ENCODE data around the gene GREM2. TPM values are rescaled to one million over a fixed set of nuclear protein-coding genes. Genes with fewer than 3 reads are reported as not detected.

Gene GREM2
- total RNA-seq, 1 experiment from 2014 or later, result 0.17 TPM

DNA sequence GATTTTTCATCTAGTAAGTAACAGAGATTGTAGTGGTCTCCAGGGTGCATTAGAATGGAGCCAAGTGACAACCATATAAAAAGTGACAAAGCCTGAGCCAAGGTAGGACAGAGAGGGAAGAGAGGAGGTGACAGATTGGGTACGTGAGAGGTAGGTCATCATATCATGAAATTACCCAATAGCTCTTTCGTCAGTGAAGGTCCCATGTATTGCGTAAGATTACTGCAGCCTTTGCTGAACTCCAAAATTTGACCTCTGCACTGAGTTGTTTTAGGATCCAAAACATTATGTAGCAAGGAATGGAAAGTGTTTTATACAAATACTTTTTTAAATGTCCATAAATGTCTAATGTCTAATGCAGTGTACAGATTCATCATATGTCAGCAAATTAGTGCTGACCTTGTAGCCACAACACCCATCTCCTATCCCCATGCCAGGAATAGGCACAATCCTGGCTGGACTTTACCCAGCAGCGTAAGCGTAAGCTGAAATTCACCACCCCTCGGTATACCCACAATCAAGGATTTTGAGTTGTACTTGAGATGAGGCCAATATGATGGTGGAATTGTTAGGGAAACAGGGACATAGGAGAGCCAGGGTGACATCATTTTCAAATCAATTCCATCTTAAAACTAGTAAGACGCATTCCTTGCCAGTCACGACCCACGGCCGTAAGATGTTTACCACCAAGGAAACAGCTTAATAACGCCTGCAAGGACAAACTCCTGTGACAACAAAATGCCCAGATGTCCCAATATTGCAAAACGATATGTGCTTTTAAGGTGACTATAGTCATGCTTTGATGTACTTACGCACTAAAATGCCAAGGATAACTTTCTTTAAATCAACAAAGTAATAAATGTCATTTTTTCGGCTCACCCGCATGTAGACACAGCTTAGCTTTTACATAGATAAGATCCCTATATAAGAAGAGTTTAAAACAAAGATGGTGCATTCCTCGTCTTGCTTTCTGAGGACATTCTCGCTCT, 38.1 kb upstream of the GREM2 start (continued):
- TF ChIP-seq, protein P1, sequence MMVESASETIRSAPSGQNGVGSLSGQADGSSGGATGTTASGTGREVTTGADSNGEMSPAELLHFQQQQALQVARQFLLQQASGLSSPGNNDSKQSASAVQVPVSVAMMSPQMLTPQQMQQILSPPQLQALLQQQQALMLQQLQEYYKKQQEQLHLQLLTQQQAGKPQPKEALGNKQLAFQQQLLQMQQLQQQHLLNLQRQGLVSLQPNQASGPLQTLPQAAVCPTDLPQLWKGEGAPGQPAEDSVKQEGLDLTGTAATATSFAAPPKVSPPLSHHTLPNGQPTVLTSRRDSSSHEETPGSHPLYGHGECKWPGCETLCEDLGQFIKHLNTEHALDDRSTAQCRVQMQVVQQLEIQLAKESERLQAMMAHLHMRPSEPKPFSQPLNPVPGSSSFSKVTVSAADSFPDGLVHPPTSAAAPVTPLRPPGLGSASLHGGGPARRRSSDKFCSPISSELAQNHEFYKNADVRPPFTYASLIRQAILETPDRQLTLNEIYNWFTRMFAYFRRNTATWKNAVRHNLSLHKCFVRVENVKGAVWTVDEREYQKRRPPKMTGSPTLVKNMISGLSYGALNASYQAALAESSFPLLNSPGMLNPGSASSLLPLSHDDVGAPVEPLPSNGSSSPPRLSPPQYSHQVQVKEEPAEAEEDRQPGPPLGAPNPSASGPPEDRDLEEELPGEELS (CRISPR knock-in tag; IDR thresholded peaks at IDR 0.05), result no peak
- TF ChIP-seq JUN (CRISPR knock-in tag; IDR thresholded peaks at IDR 0.05) (no peak), ZNF219 (CRISPR knock-in tag; IDR thresholded peaks at IDR 0.05; ENCODE audit: borderline replicate concordance) (no peak), CTCF (IDR thresholded peaks at IDR 0.05) (no peak), GRHL2 (CRISPR knock-in tag; IDR thresholded peaks at IDR 0.05; ENCODE audit: insufficient replicate concordance, severe bottlenecking) (no peak), ZSCAN18 (CRISPR knock-in tag; IDR thresholded peaks at IDR 0.05) (no peak), ZNF281 (CRISPR knock-in tag; IDR thresholded peaks at IDR 0.05) (no peak)

- CTCF ChIA-PET, result no interaction called here
These were observed 34.8 kb upstream of the GREM2 start for GRCh38 chr1:240646571-240647240.

More at GRCh38 chr1:240646571-240647240, 34.8 kb upstream of the GREM2 start:
- TF ChIP-seq OVOL2 (CRISPR knock-in tag; IDR thresholded peaks at IDR 0.05; ENCODE audit: borderline replicate concordance) (no peak), ELF4 (CRISPR knock-in tag; IDR thresholded peaks at IDR 0.05; ENCODE audit: low read depth) (no peak), ZNF416 (CRISPR knock-in tag; IDR thresholded peaks at IDR 0.05) (no peak), GABPB1 (CRISPR knock-in tag; IDR thresholded peaks at IDR 0.05) (no peak), CTCF (IDR thresholded peaks at IDR 0.05) (no peak), FOXK1 (CRISPR knock-in tag; IDR thresholded peaks at IDR 0.05) (no peak)
- TF ChIP-seq, protein P1 (CRISPR knock-in tag; IDR thresholded peaks at IDR 0.05), result no peak
- DNase-seq (ENCODE audit: low spot score) (no peak), ATAC-seq (no peak)
- POLR2A ChIA-PET, result no interaction called here
- Mint-ChIP-seq H3K27me3 (ENCODE audit: low read depth) (no peaks in the 10 kb centered on the region), H3K4me3 (no peak overlapping the region), H3K36me3 (no peaks in the 10 kb centered on the region), H3K9me3 (no peaks in the 10 kb centered on the region), H3K27ac (no peak overlapping the region), H3K4me1 (no peaks in the 10 kb centered on the region)

Measured in WTC11 (cell line).